ENCODE results near the gene ZBTB42. TPM values are rescaled to one million over a fixed set of nuclear protein-coding genes. Genes with fewer than 3 reads are reported as not detected.

The ZBTB42 gene
- total and polyA plus RNA-seq, 2 of the 4 experiments (the other 2 are of a cell fraction) = 1.3 to 2.3 TPM

DNA sequence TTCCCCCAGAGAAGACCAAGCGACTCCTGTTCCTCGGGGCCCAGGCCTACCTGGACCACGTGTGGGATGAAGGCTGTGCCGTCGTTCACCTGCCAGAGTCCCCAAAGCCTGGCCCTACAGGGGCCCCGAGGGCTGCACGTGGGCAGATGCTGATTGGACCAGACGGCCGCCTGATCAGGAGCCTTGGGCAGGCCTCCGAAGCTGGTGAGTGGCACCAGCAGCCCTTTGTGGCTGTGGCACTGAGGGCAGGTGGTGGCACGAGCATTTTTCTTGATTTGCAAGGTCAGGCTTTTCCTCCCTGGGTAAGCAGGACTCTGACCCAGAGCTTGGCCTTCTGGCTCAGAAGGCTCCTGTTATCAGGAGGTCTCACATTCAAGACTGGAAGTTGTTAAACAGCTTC lies 45.3 kb upstream of the ZBTB42 start:
- Histone ChIP-seq H3K9me1 (ENCODE audit: insufficient read depth, low read length) (no peaks in the 10 kb centered on the region), H3K36me3 (ENCODE audit: control insufficient read depth, insufficient read depth, low read length) (peaks cover 39% of the 10 kb centered on the region), H2BK15ac (ENCODE audit: low read depth, low read length) (no peak overlapping the region), H3K9ac (ENCODE audit: low read depth, low read length) (no peak overlapping the region), H3K18ac (ENCODE audit: low read depth, low read length) (no peak overlapping the region), H2BK5ac (ENCODE audit: low read depth, low read length, poor library complexity, severe bottlenecking) (no peak overlapping the region), H3K27me3 (ENCODE audit: control insufficient read depth, insufficient read depth, low read length) (no peaks in the 10 kb centered on the region), H3K79me1 (ENCODE audit: low read depth in 1 of 2, low read length in 2 of 2) (peaks cover 8 to 61% of the 10 kb centered on the region in 2 experiments; a peak in 2 of 4 replicates), H4K8ac (ENCODE audit: low read depth in 2 of 2, low read length in 2 of 2) (no peak overlapping the region), H3K27ac (ENCODE audit: insufficient read depth, low read length) (no peak overlapping the region), H2BK120ac (ENCODE audit: low read depth, low read length) (no peak overlapping the region), H4K5ac (ENCODE audit: low read depth, low read length) (no peak overlapping the region), H4K91ac (ENCODE audit: insufficient read depth, low read depth, low read length) (no peak overlapping the region), H3K56ac (ENCODE audit: extremely low read depth, insufficient read depth, low read length) (no peak overlapping the region), H3K23ac (ENCODE audit: low read depth, low read length) (no peak overlapping the region), H3K4ac (ENCODE audit: low read depth, low read length) (no peak overlapping the region), H2BK20ac (ENCODE audit: low read depth, low read length) (no peak overlapping the region), H2AK9ac (replicated peaks; ENCODE audit: low read depth, low read length, poor library complexity) (no peak overlapping the region), H2AFZ (replicated peaks; ENCODE audit: low read length, poor library complexity) (no peak overlapping the region), H3K9me3 (ENCODE audit: control insufficient read depth, insufficient read depth, low read length) (no peaks in the 10 kb centered on the region), H2AK5ac (ENCODE audit: low read depth, low read length) (no peak overlapping the region), H3K4me3 (ENCODE audit: insufficient read depth, low read depth, low read length) (no peak overlapping the region), H3K14ac (replicated peaks; ENCODE audit: low read depth, low read length) (no peak overlapping the region), H4K20me1 (ENCODE audit: insufficient read depth, low read length) (peaks cover 54% of the 10 kb centered on the region), H3K4me1 (ENCODE audit: control insufficient read depth, insufficient read depth, low read length) (peaks cover 6% of the 10 kb centered on the region; the same call in 1 of the 2 replicates), H3K4me2 (ENCODE audit: low read depth, low read length) (no peak overlapping the region)
- CTCF ChIA-PET = no interaction called here
- ATAC-seq (ENCODE audit: low read depth) (no peak), DNase-seq (no peak)
- TF ChIP-seq MXI1 (IDR thresholded peaks at IDR 0.05; ENCODE audit: borderline replicate concordance, low read depth, low read length) (no peak), RFX5 (IDR thresholded peaks at IDR 0.05; ENCODE audit: low read depth, low read length) (no peak), POLR2A (IDR thresholded peaks at IDR 0.05; ENCODE audit: low read depth, low read length) (no peak), MAZ (IDR thresholded peaks at IDR 0.05; ENCODE audit: borderline replicate concordance, low read depth, low read length) (no peak), BHLHE40 (IDR thresholded peaks at IDR 0.05; ENCODE audit: low read depth, low read length) (no peak), CHD1 (IDR thresholded peaks at IDR 0.05; ENCODE audit: low read depth, low read length) (no peak), RAD21 (IDR thresholded peaks at IDR 0.05; ENCODE audit: low read length) (no peak), SMC3 (IDR thresholded peaks at IDR 0.05; ENCODE audit: low read depth, low read length) (no peak)
- TF ChIP-seq, protein P1, sequence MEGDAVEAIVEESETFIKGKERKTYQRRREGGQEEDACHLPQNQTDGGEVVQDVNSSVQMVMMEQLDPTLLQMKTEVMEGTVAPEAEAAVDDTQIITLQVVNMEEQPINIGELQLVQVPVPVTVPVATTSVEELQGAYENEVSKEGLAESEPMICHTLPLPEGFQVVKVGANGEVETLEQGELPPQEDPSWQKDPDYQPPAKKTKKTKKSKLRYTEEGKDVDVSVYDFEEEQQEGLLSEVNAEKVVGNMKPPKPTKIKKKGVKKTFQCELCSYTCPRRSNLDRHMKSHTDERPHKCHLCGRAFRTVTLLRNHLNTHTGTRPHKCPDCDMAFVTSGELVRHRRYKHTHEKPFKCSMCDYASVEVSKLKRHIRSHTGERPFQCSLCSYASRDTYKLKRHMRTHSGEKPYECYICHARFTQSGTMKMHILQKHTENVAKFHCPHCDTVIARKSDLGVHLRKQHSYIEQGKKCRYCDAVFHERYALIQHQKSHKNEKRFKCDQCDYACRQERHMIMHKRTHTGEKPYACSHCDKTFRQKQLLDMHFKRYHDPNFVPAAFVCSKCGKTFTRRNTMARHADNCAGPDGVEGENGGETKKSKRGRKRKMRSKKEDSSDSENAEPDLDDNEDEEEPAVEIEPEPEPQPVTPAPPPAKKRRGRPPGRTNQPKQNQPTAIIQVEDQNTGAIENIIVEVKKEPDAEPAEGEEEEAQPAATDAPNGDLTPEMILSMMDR (conservative IDR thresholded peaks at IDR 0.05; ENCODE audit: low read depth, low read length) = no peak
- TF ChIP-seq, protein P2, sequence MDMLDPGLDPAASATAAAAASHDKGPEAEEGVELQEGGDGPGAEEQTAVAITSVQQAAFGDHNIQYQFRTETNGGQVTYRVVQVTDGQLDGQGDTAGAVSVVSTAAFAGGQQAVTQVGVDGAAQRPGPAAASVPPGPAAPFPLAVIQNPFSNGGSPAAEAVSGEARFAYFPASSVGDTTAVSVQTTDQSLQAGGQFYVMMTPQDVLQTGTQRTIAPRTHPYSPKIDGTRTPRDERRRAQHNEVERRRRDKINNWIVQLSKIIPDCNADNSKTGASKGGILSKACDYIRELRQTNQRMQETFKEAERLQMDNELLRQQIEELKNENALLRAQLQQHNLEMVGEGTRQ (IDR thresholded peaks at IDR 0.05; ENCODE audit: low read depth, low read length) = no peak
- WGBS, 2 experiments (ENCODE audit: extremely low coverage in 2 of 2, insufficient read length in 1 of 2) = 79% methylated on average over 5 of the region's 11 CpGs; no CpG with 5 or more reads in 1 of the 2 experiments
- POLR2A ChIA-PET (ENCODE audit: unreplicated experiment) = no interaction called here
- dilution Hi-C loops (cut with HindIII; ENCODE audit: low sequenced_read_pairs, unreplicated experiment) (no loop called here), in situ Hi-C loops (cut with MboI; ENCODE audit: low sequenced_read_pairs) (no loop called here), intact Hi-C loops (cut with micrococcal nuclease) (no loop called here)
- no TSS peak for BruUV-seq (replicated peaks)
